NCI-H1105 (cell line): ENCODE data around the gene CAMSAP1.

Experiments
- DNase-seq: peaks from one replicate; lab custom pipeline; 2025; lab: John Stamatoyannopoulos, UW

CAMSAP1 gene

GRCh38 chr9:135840107-135840506 lies 67.2 kb downstream of the CAMSAP1 start:
- DNase-seq, result no peak

- no peak for DNase-seq
These were observed 67.8 kb downstream of the CAMSAP1 start for GRCh38 chr9:135839516-135839915.

- DNase-seq, result no peak
These were observed 72.2 kb downstream of the CAMSAP1 start for GRCh38 chr9:135835131-135835530.

GRCh38 chr9:135833864-135834263 lies 73.5 kb downstream of the CAMSAP1 start:
- DNase-seq, result no peak

- DNase-seq, result no peak
These were observed 76.8 kb downstream of the CAMSAP1 start for GRCh38 chr9:135830496-135830895.

GRCh38 chr9:135828656-135829055 lies 78.7 kb downstream of the CAMSAP1 start:
- no peak for DNase-seq

GRCh38 chr9:135827866-135828580 lies 79.3 kb downstream of the CAMSAP1 start:
- no peak for DNase-seq

- no peak for DNase-seq
These were observed 80.0 kb downstream of the CAMSAP1 start for GRCh38 chr9:135827301-135827700.

- DNase-seq, result no peak
These were observed 81.2 kb downstream of the CAMSAP1 start for GRCh38 chr9:135826188-135826545.

GRCh38 chr9:135825435-135826187 lies 81.7 kb downstream of the CAMSAP1 start:
- DNase-seq, result no peak

- DNase-seq, result no peak
These were observed 84.3 kb downstream of the CAMSAP1 start for GRCh38 chr9:135823036-135823435.

GRCh38 chr9:135822374-135822755 lies 85.0 kb downstream of the CAMSAP1 start:
- no peak for DNase-seq

- DNase-seq, result no peak
These were observed 85.5 kb downstream of the CAMSAP1 start for GRCh38 chr9:135821733-135822373.

- no peak for DNase-seq
These were observed 86.2 kb downstream of the CAMSAP1 start for GRCh38 chr9:135821116-135821515.

- DNase-seq, result no peak
These were observed 86.7 kb downstream of the CAMSAP1 start for GRCh38 chr9:135820661-135821060.

GRCh38 chr9:135819905-135820304 lies 87.4 kb downstream of the CAMSAP1 start:
- no peak for DNase-seq

- no peak for DNase-seq
These were observed 88.4 kb downstream of the CAMSAP1 start for GRCh38 chr9:135818718-135819475.

- DNase-seq, result no peak
These were observed 89.2 kb downstream of the CAMSAP1 start for GRCh38 chr9:135817951-135818717.

- DNase-seq, result no peak
These were observed 90.7 kb downstream of the CAMSAP1 start for GRCh38 chr9:135816651-135816970.

- no peak for DNase-seq
These were observed 91.3 kb downstream of the CAMSAP1 start for GRCh38 chr9:135815830-135816650.

- no peak for DNase-seq
These were observed 91.9 kb downstream of the CAMSAP1 start for GRCh38 chr9:135815413-135815812.
